NCI-H82 treated with DMSO at 0.1 percent for 48 hours (cell line): ENCODE measurements around the gene LCN1.
"Not testable (repeated sequence)": the region's sequence is repeated elsewhere in the genome, so short reads cannot be mapped to it uniquely, and the experiment has no call there.

Experiments used
- DNase-seq: peaks from one replicate; lab custom pipeline; 2025; ENCODE audit not compliant: unreplicated experiment; lab: John Stamatoyannopoulos, UW

The LCN1 gene

DNA sequence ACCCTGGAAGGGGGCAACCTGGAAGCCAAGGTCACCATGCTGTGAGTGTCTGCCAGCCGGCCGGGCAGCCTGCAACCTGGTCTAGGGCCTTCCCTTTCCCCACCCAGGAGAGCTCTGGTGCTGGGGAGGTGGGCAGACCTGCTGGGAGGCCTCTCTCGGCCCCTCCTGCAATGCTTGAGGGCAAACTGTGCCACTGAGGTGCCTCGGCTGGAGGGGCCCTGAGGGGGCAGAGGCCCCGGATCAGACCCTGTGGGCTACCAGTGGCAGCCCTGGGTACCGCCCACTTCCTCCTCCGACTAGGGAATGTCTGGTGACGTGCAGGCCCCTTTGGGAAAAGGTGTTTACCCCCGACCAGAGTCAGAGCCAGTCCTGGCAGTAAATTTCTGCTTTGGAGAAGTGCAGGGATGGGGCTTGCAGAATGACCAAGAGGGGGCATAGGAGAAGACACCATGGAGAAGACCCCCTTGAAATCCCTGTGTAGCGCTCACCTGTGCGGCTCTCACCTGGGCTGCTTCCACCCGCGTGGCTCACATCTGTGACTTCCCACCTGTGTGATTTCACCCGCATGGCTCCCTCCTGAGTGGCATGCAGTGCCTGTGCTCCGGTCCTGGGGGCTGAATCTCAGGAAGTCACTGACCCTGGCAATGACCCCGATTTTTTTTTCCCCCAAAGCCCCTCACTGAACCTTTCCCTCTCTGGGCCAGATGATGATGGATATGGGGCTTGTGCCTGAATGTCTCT lies 1.1 kb downstream of the LCN1 start:
- DNase-seq, result no peak

DNA sequence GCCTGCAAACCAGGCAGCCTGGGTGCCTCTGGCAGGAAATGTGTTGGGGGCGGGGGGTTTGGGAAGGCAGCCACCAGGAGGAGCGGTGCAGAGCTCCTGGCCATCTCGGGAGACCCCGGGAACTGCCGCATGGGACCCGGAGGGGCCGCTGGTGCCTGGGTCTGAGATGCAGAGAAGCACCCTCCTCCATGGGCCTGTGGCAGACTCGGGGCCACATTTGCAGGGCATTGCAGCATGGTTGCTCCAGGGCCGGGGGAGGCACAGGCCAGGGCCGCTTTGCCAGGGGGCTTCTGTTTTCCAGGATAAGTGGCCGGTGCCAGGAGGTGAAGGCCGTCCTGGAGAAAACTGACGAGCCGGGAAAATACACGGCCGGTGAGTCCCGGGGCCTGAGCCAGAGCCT lies 1.7 kb downstream of the LCN1 start:
- no peak for DNase-seq

DNA sequence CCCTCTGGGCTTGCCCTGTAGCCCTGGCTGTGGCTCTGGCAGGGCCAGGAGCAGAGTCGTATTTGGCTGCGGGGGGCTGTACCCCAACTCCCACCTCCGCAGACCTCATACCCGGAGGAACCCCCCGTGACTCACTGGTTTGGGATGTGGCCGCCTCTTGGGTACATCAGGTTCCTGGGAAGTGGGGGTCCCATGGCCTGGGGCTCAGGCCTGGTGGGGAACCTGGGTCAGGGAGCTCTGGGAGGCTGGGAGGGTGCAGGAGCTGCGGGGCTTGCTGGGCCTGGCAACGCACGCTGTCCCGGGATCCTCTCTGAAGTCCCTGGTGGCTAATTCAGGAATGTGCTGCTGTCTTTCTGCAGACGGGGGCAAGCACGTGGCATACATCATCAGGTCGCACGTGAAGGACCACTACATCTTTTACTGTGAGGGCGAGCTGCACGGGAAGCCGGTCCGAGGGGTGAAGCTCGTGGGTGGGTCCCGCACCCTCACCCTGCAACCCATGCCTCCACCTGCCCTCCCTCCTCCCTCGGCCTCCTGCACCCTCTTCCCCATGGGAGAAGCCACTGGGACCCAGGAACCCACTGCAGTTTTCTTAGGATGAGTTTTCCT lies 2.4 kb downstream of the LCN1 start:
- no peak for DNase-seq

DNA sequence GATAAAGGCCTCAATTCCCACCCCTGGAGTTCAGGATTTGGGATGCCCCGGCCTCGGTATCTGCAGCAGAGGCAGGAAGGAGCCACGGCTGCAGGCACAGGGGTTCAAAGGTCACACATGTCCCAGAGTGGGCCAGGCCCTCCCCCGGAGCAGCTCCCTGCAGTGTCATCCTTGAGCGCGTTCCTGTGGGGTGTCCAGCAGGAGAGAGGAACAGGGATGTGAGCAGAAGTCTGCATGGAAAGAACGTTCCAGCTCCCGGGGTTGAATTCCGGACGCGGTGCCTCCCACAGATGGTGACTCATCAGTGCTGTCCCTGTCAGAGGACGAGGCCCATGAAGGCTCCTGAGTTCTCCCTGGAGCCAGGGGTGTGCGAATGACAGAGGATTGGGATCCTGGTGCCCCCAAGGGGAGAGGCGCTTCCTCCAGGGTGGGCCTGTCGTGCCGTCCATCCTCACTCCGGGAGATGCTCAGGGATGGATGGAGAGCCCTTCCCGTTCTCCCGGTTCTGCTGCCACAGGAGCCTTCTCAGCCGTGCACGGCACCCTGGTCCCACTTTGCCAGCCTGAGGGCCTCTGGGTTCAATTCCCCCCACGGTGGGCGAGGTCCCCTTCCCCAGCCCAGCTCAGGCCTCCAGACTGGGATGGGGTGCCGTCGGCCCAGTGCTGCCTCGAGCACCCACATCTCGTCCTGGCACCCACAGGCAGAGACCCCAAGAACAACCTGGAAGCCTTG lies 3.1 kb downstream of the LCN1 start:
- DNase-seq, result no peak

DNA sequence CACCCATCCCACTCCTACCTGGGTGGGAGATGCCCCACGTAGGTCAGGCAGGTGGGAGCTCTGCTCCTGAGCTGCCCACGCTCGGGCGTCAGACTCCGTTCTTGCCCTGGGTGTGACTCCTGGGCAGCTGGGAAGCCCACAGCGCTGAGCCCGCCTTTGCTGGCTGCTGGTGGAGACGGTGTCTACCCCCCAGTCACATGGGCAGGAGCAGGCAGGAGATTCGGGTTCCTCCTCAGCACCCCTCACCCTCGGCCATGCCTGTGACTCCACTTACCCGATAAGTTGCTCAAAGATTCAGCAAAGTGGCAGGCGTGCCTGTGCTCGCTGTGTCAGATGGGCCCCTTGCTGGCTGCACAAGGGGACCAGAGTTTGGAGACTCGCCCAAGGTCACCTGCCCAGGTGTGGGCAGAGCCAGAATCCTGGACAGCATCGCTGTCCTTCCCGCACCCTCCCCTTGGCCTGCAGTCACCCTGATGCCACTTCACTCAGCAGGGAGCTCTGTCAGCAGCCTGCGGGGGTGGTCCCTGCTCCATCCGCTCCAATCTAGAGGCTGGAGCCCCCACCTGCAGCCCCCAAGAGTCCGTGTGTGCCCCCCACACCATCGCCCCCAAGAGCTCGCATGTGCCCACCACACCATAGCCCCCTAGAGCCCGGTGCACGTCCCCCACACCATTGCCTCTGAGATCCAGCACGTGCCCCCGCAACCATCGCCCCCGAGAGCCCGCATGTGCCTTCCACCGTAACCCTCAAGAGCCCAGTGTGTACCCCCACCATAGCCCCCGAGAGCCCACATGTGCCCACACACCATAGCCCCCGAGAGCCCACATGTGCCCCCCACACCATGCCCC lies 4.2 kb downstream of the LCN1 start:
- no peak for DNase-seq

DNA sequence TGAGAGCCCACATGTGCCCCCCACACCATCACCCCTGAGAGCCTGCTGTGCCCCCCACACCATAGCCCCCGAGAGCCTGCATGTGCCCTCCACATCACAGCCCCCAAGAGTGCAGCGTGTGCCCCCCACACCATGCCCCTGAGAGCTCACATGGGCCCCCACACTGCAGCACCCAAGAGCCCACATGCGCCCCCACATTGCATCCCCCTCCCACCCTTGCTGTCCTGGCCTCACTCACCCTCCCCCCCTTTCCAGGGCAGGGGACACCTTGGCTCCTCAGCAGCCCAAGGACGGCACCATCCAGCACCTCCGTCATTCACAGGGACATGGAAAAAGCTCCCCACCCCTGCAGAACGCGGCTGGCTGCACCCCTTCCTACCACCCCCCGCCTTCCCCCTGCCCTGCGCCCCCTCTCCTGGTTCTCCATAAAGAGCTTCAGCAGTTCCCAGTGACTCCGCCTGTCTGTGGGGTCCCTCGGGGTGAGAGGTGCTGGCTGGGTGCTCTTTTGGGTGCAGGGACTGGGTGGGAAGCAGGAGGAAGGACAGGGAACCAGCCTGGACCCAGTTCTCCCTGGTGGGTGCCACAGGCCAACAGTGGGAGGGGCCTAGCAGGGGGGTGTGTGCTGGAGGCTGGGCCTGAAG lies 5.0 kb downstream of the LCN1 start:
- no peak for DNase-seq

DNA sequence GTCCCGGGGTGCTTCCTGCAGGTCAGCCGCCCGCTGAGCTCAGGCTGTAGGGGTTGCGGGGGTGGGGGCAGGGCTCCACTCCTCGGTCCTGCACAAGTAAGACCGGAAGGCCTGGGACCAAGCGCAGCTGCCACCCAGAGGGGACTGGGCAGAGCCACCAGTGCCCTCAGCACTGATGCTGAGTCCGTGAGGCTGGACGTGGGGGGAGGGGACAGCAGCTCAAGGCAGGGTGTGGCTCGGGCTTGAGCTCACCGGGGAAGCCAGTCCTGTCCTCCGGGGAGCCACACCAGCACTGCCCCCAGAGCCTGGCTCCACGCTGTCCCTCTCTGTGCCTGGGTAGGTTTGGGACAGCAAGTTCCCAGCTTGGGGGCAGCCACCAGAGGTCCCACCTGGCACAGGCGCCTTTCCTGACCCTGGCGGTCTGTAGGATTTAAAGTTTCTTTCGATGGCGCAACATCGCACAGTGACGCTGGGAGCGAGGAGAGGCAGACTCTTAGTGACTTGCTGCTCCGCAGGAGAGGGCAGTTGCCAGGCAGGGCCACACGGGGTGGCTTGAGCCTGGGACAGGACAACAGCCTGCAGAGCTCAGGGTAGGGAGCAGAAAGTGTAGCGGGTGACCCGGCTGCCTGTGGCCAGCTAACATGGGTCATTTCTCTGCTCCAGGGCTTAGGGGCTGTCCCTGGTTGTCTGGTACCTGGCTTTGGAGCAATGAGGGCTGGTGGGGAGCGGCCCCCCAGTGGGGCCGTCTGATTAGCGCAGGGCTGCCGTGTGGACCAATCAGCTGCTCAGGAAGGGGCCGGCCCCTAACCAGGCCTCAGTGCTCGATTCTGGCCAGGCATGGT lies 5.7 kb downstream of the LCN1 start:
- DNase-seq, result no peak

DNA sequence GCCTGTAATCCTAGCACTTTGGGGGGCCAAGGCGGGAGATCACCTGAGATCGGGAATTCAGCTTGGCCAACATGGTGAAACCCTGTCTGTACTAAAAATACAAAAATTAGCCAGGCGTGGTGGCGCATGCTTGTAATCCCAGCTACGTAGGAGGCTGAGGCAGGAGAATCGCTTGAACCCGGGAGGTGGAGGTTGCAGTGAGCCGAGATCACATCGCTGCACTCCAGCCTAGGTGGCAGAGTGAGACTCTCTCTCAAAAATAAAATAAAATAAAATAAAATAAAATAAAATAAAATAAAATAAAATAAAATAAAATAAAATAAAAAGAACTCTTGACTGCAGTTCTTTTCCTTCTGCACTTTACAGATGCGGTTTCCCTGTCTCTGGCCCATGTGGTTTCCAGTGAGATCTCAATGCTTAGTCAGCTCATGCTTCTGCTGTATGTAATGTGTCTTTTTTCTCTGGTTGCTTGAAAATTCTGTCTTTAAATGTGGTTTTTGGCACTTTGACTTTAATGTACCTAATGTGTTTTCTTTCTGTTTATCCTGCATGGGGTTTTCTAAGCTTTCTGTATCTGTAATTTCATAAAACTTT lies 7.7 kb downstream of the LCN1 start:
- DNase-seq, result not testable (repeated sequence)

DNA sequence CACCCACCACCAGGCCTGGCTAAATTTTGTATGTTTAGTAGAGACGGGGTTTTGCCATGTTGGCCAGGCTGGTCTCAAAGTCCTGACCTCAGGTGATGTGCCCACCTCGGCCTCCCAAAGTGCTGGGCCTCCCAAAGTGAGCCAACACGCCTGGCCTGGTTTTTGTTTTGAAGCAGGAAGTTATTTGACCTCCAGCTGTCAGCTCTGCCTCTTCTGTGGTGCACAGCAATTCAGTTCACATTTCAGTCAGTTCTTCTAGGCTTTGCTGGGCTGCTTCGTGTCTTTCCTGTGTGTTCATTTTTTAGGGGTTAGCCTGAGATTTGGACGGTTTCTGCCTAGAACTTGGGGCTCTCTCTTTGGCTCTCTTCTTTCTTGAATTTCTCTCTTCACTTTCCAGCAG lies 8.9 kb downstream of the LCN1 start:
- no peak for DNase-seq

DNA sequence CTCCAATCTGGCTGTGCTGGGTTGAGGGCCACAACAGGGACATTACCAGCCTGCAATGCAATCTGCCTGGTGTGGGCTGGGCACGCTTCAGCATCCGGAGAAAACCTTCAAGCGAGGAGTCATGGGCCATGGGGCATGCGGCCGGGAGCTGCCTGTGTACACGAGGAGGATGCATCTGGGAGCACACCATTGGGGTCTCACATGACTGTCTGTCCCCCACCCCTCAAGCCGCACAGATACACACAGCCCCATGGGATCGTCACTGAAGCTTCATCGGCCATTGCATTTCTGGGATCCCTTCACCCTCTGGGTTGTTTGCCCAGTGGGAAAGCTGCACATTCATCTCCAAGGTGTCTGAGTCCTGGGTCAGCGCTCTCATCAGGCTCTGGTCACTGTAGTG lies 9.9 kb downstream of the LCN1 start:
- no peak for DNase-seq

DNA sequence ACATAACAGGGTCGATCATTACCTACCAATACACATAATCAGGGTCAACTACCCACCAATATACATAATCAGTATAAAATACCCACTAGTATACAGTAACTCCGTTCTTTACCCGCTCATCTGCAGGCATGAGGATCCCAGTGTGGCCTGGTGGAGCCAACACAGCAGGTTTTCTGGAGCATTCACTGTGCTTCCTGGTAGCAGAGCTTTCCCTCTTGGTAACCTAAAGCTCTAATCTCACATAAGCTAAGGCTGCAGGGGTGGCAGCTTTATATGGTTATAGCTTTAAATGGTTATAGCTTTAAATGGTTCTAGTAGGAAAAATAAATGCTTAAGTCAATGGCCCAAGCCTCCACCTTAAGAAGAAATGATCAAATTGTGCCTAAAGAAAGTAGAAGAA lies 11.9 kb downstream of the LCN1 start:
- DNase-seq, result no peak

DNA sequence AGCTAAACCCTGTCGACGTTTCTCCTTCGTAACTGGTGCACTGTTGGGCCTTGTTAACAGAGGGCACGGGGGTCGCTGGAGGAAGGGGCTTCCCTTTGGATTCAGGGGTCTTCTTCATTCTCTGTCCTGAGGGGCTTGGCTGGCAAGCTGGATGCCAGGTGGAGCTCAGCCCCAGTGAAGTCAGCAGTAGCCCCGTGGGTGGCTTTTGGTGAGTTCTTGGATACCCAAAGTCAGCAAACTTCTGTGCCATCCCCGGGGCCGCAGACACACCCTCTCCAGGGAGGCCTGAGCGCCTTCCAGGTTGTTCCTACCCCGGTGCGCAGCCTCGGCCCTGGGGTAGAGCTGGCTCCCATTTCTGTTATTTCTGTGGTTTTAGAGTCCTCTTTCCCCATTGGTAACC lies 12.4 kb downstream of the LCN1 start:
- no peak for DNase-seq

DNA sequence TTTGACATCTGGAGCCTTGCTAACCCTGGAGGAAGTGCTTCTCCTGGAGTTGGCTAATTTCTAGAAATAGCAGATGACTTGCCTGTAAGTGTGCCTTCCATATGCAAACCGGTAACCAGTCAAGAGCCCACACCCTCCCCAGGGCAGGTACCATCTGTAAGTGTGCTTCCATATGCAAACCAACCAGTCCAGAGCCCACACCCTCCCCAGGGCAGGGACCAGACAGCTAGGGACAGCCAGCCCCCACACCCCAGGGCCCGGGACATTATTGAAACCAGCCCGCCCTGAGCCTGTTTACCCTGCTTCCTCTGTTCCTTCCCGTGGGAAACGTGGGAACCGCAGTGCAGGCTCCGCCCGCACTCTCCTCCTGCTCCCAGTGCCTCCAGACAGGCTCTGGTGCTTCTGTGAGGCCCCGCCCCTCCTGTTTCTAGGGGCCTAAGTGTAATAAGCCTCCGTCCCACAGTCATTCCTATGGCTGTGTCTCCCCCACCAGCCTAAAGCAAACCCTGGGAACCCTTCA lies 13.0 kb downstream of the LCN1 start:
- not testable (repeated sequence) for DNase-seq

DNA sequence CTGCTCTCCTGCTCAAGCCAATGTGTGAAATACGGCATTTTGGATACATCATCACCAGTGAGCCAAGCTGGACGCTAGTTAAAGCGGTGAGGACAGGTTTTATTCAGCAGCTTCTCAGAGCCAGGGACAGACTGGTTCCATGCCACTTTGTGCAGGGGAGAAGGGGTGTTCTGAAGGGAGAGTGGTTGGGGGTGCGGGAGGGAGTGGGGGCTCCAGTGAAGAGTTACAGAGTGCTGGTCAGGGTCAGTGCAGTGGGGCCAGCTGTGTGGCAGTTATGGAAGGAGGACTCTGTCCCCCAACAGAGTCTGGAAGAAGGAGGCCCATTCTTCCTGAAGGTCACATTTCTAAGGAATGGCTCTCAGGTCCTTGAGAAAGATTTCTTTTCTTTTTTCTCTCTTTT lies 13.6 kb downstream of the LCN1 start:
- not testable (repeated sequence) for DNase-seq

DNA sequence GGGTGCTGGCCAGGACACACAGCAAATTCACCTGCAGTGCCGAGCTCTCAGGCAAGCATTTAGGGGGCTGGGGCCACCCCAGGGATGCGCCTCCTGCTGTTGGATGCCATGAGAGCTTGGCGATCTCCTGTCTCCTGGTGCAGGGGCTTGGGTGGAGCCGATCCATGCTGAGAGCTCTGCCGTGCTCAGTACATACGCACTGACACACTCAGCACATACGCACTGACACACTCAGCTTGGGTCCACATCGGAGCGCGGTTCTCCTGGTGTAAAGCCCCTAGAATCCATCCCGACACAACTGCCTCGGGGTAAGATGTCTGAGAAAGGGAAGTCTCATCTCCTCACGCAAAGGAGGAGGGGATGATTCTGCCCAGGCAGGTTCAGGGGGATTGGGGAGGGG lies 14.4 kb downstream of the LCN1 start:
- not testable (repeated sequence) for DNase-seq

DNA sequence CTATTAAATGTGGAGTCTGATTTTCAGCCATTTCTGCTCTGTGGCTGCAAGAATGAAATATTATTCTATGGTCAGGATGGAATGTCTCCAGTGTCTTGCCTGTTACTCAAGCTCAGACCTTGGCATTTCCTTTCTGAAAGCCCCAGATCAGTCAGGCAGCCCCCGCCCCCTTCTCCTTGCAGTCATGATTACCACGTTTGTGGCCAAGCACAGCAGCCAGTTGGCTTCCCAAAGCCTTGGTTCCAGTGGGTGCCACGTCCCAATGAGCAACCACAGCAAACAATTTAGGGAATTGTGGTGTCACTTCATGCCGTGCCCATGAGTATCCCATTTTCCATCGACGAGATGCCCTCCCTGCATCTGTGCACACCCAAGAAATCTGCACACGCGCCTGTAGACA lies 15.0 kb downstream of the LCN1 start:
- no peak for DNase-seq

DNA sequence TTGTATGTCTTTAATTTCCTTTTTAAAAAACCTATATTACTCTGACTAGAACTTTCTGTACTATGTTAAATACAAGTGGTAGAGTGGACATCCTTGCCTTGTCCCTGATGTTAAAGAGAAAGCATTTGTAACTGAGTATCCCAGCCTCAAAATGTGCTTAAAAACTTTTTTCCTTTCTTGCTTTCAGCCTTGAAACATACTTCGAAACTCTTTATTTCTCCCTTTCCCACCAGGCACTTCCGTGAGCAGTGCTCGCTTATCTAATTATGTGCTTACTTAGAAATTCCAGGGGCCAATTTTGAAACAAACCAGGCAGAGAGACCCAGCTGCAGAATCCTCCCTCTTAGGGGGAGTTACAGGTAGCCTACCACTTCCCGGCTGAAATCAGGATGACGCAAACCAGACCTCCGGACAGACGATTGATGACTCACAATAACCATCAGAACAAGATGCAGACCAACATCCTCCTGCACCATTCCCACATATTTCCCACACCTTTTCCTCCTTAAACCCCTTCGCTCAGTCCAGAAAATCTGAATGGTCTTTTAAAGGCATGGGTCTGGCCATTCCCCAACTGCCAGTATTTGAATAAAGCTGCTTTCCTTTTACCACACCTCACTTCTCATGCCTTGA lies 22.1 kb downstream of the LCN1 start:
- not testable (repeated sequence) for DNase-seq

DNA sequence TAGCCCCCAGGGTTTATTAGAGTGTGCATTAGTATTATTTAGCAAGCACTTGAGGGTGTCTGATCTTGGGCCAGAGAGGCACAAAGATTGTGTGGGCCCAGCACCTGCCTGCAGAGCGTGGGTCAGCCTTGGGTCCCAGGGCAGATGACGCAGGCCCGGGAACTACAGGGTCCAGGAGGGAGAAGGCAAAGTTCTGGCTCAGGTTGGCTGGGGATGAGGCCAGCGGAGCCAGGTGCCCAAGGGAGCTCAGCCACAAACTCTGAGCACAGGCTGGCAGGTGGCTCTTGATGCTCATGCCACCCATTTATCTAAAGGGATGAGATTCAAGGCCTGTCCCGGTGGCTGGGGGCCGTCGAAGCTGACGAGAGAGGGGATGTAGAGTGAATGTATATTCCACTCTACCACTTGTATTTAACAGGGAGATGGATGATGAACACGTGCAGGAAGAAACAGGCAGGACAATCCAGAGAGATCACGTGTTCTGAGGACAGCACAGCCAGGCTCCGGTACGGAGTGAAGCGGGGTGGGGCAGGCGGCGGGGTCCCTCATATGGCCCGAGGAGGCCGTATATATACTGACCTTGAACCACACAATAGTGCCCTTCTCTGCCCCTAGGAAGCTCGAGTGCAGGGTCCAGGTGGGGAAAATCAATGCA lies 23.9 kb downstream of the LCN1 start:
- DNase-seq, result no peak
